ENCODE results near the gene JAKMIP1.

JAKMIP1 gene

DNA sequence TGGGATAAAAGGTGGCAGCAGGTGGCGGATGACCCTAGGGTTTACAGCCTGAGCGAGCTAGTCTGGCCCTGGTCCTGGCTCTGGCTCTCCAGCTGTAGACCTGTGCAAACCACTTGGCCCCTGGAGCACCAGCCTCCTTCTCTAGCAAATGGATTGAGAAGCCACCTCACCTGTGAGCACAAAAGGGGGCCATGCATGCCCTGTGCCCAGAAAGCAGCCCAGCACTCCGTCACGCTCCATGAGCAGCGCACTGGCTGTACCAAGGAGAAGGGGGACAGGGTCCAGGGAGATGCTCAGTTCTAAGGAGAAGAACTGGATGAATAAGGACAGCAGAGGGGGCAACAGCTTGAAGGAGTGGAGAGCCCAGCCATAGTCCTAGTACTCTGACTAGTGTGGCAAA, 135.2 kb downstream of the JAKMIP1 start:
- DNase-seq (ENCODE audit: low read depth in 2 of 2): no peak

DNA sequence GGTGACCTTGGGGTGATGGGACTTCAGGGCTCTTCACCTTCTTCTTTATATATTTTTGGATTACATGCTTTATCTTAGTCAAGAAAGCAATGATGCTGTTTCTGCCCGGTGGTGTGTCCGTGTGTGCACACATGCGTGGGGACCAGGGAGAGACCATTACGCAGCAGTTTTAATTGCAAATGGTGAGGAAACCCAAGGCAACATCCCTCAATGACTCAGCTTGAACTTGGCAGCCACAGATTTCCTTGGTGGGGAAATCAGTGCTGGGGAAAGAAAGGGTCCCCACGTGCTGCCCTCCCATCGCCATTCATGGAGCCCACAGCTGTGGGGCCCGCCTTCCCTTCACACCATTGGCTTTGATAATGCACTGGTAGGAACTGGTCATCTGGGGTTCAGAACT, 136.0 kb downstream of the JAKMIP1 start:
- no peak for DNase-seq (ENCODE audit: low read depth in 2 of 2)

- DNase-seq (ENCODE audit: low read depth in 2 of 2): no peak
These were observed 136.7 kb downstream of the JAKMIP1 start for GRCh38 chr4:6063684-6064083.

DNA sequence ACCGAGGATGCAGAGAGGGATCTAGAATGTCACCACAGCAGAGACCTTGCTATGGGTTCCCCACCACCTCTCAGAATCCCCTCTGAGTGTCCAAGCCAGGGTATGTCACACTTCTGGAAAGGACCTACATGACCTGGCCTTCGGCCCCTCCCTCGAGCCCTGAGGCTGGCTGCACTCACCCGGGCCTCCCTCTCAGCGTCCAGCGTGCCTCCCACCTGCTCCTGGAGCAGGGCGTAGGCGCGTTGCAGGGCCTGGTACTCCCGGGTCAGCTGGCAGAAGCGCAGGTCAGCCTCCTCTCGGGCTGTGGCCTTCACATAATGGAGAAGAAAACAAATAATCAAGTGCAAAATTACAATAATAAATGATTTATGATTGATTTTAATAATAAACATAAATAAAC, 138.2 kb downstream of the JAKMIP1 start:
- no peak for DNase-seq (ENCODE audit: low read depth in 2 of 2)

DNA sequence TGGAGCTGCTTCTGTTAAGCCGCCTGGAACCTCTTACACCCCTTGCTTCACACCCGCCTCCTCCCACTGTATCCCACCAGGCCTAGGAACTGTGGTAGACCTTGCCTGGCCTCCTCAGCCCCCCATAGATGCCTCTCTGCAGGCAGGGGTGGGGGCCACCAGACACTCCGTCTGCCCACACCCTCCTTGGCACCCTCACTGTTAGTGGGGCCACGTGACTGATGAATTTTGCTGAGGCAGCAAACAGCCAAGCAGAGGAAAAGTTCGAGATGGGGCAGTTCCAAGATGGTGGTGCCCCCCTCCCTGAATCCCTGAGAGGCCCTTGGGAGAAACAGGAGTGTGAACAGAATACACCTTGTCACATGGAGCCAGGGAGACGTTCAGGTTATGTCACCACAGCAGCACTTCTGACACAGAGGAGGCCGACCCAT, 141.0 kb downstream of the JAKMIP1 start:
- no peak for DNase-seq (ENCODE audit: low read depth in 2 of 2)

DNA sequence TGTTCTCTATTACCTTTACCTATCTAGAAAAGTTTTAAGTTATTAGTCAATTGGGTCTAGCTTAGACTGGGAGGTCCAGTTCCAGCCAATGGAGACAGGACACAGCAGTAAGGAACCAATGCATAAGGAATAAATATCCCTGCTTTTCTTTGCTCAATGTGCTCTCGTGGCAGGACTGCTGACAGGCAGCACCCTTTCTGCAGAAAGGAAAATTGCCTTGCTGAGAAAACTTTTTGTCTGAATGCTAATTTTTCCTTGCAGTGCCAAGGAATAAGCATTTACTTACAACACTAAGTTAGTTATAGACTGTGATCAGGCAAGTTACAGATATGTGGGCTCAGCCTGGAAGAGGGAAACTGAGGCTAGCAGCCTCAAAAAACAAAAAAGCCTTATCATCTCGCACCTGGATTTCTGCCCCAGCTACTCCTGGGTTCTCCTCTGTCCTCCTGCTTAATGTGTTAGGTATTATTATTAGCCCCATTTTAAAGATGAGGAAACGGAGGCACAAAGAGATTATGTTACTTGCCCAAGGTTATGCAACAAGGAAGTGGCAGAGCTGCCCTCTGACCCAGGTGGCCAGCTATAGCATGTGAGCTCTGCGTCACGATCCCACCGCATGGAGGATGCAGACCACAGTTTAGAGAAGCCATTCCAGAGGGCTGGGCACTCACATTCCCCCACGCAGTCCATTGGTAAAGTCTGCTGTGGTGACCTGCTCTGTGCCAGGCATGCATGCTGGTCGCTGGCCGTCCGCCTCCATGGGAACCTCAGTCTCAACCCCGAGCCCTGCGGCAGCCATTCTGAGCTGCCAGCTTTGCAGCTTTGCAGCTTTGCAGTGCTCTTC, 141.6 kb downstream of the JAKMIP1 start:
- no peak for DNase-seq (ENCODE audit: low read depth in 2 of 2)

DNA sequence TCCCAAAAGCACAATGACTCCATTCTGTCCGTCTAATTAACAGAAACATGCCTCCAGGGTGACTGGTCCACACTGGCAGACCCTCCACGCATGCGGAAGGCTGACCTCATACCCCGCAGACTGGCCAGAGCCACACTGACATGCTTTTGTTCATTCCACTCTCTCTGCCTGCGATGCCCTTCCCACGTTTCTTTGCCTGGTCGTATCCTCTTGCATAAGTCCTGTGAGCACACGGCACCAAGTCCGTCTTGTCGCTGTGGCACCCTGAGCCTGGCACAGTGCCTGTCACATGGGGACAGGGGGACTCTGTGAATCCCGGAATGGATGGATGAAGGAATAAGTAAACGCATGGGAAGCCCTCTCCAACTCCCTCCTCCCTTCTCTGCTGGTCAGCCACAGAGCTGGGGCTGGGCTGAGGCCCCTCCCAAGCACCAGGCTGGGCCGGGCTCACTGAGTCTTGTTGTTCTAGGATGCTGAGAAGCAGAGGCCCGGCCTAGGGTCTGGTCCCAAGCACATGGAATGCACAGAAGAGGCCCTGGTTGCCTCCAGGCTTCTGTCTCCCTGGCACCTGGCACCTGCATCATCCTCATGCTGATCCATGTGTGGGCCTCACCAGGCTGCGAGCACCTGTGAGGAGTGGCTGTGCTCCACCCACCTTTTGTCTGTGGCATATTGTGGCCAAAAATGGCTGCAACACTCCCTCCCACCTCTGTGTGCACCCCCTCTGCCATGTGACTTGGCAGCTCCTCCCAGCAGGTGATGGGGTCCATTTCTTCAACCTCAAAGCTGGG, 143.2 kb downstream of the JAKMIP1 start:
- DNase-seq (ENCODE audit: low read depth in 2 of 2): no peak

- no peak for DNase-seq (ENCODE audit: low read depth in 2 of 2)
These were observed 144.9 kb downstream of the JAKMIP1 start for GRCh38 chr4:6055436-6055835.

DNA sequence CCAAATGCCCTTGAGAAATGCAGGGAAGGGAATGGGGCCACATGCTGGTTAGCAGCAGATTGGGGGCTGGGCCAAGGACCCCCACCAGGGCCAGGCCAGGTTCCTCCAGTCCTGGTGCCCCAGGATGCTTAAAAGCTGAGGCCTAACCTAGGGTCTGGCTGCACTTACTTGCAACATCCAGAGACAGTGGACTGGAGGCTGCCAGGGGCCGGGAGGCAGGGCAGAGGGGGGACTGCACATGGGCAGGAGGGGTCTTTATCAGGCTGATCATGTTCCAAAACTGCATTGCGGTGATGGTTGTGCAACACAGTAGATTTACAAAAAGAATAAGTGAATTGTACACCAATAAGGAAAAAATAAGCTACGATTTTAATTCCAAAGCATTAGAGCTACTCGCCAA, 145.3 kb downstream of the JAKMIP1 start:
- DNase-seq (ENCODE audit: low read depth in 2 of 2): no peak

- no peak for DNase-seq (ENCODE audit: low read depth in 2 of 2)
These were observed 146.0 kb downstream of the JAKMIP1 start for GRCh38 chr4:6054162-6054922.

DNA sequence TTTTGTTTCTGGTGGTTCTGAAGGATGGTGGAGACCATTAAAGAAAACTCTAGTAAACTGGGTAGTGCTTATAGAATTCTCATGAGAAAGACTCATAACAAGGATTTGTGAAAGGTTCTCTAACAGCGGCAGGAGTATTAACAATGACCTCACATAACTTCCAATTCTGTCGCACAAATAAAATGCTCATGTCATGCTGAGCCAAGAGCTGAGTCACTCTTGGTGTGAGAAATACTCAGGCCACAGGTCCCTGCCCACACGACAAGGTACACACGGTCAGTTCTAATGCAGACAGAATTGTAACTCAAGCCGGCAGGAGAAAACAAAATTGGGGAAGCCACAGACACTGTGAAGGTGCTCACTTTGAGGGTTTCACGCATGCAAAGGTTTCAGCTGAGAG, 147.7 kb downstream of the JAKMIP1 start:
- DNase-seq (ENCODE audit: low read depth in 2 of 2): no peak

GRCh38 chr4:6050551-6050950, 149.8 kb downstream of the JAKMIP1 start:
- DNase-seq (ENCODE audit: low read depth in 2 of 2): no peak

DNA sequence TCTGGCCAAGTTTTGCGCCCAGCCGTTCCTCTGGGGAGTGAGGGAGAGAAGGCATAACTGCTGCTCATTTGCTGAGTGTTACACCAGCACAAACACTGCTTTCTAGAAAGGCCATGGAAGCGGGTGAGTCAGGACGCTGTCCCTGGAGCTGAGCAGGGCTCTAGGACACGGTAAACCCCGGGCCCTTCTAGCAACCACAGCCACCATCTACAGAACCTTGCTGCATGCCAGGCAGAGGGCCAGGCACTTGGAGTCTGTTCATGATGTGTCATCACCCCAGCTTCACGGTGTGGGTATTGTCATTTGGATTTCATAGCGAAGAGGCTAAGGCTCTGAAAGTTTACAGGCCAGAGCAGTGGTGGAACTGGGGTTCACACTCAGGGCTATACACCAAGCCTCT, 150.4 kb downstream of the JAKMIP1 start:
- no peak for DNase-seq (ENCODE audit: low read depth in 2 of 2)

GRCh38 chr4:6049278-6049677, 151.1 kb downstream of the JAKMIP1 start:
- no peak for DNase-seq (ENCODE audit: low read depth in 2 of 2)

- DNase-seq (ENCODE audit: low read depth in 2 of 2): no peak
These were observed 151.8 kb downstream of the JAKMIP1 start for GRCh38 chr4:6048537-6048936.

DNA sequence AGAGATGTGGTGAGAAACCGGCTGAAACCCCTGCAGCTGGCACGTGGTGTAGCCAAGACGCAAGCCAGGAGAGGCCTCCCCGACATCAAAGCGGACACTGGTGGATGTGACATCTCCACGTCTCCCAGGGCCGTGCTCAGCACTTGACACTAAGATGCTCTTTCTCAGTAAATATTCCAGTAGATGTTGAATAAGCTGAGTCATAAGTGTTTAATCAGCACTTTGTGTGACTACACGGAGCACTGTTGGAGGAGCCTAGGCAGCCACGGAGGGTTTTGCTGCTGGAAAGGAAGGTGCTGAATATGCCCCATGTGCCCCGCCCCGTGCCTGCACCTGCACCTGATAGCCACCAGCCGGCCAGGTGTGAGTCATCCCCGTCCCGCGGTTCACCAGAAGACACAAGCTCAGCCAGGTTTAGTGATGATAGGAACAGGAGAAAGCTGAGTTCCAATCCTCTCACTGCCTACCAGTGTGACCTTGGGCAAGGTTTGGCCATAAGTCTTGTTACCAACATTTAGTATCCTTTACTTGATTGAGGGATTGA, 153.1 kb downstream of the JAKMIP1 start:
- DNase-seq (ENCODE audit: low read depth in 2 of 2): no peak

- no peak for DNase-seq (ENCODE audit: low read depth in 2 of 2)
These were observed 153.7 kb downstream of the JAKMIP1 start for GRCh38 chr4:6046526-6047129.

DNA sequence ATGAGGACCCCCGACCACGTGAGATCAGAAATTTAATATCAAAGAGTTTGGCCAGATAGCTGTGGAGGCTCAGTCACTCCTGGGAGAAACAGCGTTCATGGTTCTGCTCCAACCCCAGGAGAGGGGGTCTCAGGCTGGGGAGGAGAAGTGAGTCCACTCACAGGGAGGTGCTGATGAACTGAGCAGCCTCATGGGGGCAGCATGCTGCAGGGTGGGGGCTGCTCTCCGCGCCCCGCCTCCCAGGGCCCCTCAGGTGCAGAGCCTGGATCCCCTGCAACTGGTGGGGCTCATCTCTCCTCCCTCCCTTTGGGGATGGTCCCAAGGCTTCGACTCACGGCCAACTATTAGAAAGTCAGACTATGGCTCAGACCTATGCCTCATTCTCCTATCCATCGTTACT, 155.5 kb downstream of the JAKMIP1 start:
- no peak for DNase-seq (ENCODE audit: low read depth in 2 of 2)

DNA sequence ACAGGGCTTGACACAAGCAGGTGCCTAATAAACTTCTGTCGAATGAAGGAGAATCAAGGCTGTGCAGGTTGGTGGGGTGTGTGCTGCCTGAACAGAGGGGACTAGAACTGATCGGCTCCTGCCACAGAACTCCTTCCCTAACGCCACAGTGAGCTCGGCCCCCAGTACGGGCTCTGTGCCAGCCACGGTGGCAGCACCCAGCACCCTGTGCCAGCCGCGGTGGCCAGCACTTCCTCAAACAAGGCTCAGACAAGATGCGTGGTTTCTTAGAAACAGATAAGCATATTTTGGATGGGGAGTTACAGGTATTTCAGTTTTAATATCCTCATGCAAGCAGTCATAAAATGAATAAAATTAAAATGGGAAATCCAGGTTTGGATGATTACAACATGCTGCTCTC, 156.1 kb downstream of the JAKMIP1 start:
- DNase-seq (ENCODE audit: low read depth in 2 of 2): no peak

DNA sequence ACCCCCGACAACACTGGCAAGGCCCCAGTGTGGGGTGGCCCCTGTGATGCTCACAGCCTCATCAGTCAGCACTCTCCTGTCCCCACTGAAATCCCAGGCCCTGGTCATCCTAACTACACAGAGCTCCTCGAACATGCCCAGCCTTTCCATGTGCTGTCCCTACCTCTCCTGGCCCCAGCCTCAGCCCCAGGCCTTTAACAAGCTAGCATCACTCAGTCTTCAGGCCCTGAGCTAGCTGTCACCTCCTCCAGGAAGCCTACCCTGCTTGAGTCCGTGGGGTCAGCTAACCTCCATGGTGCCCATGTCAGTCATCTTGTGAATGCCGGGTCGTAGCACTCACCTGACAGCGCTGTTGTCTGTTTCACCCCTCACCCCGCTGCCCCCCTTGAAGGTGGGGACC, 156.5 kb downstream of the JAKMIP1 start:
- no peak for DNase-seq (ENCODE audit: low read depth in 2 of 2)

GRCh38 chr4:6043188-6043587, 157.2 kb downstream of the JAKMIP1 start:
- no peak for DNase-seq (ENCODE audit: low read depth in 2 of 2)

Data from stimulated activated CD4-positive, alpha-beta T cell treated with anti-CD3 and anti-CD28 coated beads, Interleukin-15, amount 100 ng/mL, for 48 hours (primary cell).